Choroid plexus epithelial cell (primary cell): ENCODE measurements around the gene FNTB.

Experiments used
- DNase-seq: peaks from one replicate; pipeline ENCODE4 v3.0.0-alpha.2; 2010; ENCODE audit warnings: low read depth
- H3K4me3 ChIP-seq: 2 replicates; pipeline ENCODE4 v1.5.1; 2011; ENCODE audit warnings: low read depth, mild to moderate bottlenecking, control low read depth, low read length, moderate library complexity
- TF ChIP-seq, protein P1 (sequence below): conservative IDR thresholded peaks from 2 replicates; pipeline ENCODE4 v1.5.1; 2011; ENCODE audit warnings: low read depth, mild to moderate bottlenecking, control low read depth, inconsistent platforms, low read length, moderate library complexity

The FNTB gene, protein sequence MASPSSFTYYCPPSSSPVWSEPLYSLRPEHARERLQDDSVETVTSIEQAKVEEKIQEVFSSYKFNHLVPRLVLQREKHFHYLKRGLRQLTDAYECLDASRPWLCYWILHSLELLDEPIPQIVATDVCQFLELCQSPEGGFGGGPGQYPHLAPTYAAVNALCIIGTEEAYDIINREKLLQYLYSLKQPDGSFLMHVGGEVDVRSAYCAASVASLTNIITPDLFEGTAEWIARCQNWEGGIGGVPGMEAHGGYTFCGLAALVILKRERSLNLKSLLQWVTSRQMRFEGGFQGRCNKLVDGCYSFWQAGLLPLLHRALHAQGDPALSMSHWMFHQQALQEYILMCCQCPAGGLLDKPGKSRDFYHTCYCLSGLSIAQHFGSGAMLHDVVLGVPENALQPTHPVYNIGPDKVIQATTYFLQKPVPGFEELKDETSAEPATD

DNA sequence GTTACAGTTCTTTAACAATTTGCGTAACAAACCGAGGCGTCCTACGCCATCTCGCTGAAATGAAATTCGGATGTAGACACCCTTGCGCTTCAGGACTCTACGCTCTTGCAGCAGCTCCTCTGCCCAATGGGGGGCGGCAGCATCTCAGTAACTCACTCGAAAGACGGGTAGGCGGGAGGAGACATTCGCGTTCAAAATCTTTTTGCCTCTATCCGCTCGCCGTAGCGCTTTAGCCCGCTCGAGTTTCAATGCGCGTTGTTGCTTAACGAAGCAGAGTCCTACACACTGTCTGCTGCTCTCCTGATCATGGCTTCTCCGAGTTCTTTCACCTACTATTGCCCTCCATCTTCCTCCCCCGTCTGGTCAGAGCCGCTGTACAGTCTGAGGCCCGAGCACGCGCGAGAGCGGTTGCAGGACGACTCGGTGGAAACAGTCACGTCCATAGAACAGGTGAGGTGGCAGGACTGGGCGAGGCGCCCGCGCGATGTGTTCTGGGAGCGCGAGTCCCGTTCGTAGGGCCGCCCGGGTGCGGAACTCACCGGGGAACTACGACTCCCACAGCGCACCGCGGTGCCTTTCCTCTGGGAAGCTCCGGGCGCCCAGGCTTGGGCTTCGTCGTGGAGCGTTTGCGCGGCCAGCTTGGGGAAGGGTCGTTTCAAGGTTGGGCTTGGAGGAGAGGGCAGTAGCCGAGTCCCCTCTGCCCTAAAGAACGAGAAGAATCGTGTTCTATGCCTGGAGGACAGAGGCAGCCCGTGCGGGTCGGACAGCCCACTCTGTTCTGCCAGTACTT is at the start of gene FNTB:
FNTB (plus strand) TSS at position 248 of the 790 bp plus-strand sequence; CDS start at position 307, 59 bp downstream.
- TF ChIP-seq, protein P1, sequence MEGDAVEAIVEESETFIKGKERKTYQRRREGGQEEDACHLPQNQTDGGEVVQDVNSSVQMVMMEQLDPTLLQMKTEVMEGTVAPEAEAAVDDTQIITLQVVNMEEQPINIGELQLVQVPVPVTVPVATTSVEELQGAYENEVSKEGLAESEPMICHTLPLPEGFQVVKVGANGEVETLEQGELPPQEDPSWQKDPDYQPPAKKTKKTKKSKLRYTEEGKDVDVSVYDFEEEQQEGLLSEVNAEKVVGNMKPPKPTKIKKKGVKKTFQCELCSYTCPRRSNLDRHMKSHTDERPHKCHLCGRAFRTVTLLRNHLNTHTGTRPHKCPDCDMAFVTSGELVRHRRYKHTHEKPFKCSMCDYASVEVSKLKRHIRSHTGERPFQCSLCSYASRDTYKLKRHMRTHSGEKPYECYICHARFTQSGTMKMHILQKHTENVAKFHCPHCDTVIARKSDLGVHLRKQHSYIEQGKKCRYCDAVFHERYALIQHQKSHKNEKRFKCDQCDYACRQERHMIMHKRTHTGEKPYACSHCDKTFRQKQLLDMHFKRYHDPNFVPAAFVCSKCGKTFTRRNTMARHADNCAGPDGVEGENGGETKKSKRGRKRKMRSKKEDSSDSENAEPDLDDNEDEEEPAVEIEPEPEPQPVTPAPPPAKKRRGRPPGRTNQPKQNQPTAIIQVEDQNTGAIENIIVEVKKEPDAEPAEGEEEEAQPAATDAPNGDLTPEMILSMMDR = peak; percentile 83
- peak; percentile 98 for DNase-seq
- H3K4me3 ChIP-seq = peak within 1 kb of the TSS; percentile 99

DNA sequence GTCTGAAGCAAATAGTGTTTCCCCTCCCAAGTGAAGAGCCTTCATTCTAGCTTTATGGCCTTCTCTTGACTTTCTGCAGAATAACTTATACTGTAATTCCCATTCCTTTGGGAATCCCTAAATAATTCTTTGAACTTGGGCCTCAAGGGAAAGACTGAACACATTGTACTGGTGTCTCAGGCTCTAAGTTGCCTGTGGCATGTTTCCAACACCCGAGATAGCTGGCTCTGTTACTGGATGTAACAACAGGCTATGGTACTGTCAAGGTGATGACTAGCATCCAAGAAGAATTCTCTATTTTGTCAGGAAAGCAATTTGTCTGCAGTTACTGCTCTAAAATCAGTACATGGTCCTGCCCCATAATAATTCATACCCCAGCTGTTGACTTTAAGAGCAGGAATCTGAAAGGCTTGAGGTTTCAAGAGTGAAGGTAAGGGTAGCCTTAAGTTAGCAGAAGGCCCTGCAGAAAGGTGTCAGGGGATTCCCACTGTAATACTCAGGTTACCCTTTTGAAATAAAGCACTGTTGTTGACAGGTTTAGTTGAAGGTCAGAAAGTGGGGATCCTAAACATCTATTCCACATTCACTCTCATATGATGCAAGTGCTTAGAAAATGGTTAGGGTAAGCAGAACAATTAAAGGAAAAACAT is 49.4 kb upstream of the FNTB start:
- TF ChIP-seq, protein P1 = no peak
- no peak overlapping the region for H3K4me3 ChIP-seq
- DNase-seq = peak; percentile 49

DNA sequence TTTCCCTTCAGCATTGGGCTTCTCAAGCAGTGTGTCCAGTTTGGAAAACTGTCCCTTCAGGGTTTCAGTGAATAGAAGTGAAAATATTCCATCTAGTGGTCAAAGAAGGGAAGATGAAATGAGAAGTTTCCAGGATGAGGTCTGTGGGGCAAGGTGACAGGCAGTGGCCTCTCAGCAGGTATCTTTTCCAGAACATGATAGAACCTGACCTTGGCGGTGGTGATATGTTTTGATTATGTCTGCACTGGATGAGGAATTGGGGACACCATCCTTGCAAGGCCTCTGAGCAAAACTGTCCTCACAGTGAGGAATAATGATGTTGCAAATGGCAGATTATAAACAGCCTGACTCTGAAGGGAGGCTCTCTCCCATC is 48.9 kb upstream of the FNTB start:
- TF ChIP-seq, protein P1 = peak; percentile 43
- no peak overlapping the region for H3K4me3 ChIP-seq
- peak; percentile 32 for DNase-seq

DNA sequence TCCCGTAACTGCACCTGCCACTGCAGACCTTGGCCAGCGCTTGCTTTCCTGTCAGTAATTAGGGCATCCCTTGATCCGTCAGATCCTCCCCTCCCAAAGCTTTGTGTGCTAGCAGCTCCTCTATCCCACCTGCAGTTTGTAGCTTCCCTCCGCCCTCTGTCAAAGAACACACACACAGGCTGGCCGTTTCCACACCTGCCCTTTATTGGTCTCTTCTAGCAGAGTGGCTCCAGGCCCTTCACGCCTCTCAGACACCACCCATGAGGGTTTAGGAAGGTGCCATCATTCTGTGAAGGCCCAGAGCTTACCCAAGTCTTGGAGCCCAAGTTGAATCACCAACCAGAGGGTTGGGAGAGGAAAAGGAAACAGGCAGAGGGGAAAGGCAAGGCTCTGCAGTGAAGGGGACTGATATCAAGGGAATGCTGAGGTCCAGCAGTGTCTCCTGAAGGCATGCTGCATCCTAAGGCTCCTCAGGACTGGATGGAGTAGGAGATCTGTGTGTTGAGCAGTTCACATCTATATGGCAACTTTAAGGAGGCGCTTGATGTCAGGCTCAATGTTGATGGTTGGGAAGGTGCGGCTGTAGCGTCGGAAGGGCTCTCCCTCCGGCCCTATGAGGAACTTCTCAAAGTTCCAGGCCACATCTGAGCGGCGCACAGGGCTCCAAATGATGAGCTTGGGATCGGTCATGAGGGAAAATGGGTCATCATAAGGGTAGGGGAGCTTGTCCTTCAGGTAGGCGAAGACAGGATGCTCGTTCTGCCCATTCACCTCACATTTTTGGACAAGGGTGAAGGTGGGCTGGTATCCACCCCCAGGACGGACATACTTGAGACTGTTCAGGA is 47.5 kb upstream of the FNTB start:
- no peak overlapping the region for H3K4me3 ChIP-seq
- DNase-seq = no peak
- TF ChIP-seq, protein P1 = no peak

DNA sequence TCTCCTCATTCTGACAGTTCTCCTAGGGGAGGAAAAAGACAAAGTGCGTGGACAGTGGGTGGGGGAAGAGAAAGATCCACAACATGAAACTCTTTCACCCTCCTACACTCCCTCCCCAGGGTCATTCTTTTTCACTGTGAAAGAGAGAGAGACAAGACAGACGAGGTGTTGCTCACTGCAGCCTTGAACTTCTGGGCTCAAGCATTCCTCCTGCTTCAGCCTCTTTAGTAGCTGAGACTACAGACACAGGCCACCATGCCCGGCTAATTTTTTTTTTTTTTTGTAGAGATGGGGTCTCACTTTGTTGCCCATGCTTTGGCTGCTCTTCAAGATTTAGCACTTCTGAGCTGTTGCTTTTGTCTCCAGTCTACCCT is 46.9 kb upstream of the FNTB start:
- TF ChIP-seq, protein P1 = no peak
- no peak for DNase-seq

DNA sequence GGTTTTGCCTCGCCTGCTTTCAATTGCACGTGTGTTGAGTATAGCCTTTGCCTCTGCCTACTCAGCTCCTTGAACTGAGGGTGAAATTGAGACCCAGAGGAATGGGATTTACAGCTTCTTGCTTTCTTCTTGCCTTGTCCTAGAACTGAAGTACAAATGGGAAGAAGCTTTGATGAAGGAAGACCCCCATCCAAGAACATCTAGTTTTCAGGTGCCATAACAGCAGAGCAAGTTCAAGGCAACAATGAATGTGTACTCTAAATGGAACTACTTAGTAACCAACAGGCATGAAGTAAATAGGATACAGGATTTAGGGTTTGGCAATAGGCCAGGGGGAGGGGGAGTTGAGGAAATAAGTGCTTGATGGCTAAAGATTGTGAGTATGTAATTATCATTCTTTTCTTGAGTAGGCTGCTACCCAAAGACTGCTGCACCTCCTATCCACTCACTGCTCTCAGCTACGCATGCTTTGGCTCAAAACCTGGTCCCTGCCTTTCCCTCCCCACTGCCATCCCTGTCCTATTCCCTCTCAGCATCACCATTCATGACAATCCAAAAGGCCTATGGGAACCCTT is 46.3 kb upstream of the FNTB start:
- TF ChIP-seq, protein P1 = no peak
- H3K4me3 ChIP-seq = no peak overlapping the region
- DNase-seq = no peak

More for the DNA sequence above, 46.9 kb upstream of the FNTB start:
- H3K4me3 ChIP-seq = no peak overlapping the region
